GM12872 (cell line): ENCODE data around the gene PTGFRN.

Experiments used
- CTCF ChIP-seq: IDR thresholded peaks from 3 replicates; pipeline ENCODE4 v1.5.1; 2011; ENCODE audit warnings: low read depth, mild to moderate bottlenecking, low read length, moderate library complexity; ENCODE audit not compliant: insufficient read depth

Gene PTGFRN

GRCh38 chr1:116961606-116962005 lies 51.9 kb downstream of the PTGFRN start:
- no peak for TF ChIP-seq CTCF

GRCh38 chr1:116962987-116963639 lies 53.4 kb downstream of the PTGFRN start:
- TF ChIP-seq CTCF = no peak

DNA sequence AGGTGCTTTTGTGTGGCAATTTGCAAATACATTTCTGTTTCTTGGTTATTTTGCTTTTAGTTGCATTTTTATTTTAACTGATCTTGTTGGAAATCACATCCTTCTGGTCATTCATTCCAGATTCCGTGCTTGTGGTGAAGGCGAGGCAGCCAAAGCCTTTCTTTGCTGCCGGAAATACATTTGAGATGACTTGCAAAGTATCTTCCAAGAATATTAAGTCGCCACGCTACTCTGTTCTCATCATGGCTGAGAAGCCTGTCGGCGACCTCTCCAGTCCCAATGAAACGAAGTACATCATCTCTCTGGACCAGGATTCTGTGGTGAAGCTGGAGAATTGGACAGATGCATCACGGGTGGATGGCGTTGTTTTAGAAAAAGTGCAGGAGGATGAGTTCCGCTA lies 57.1 kb downstream of the PTGFRN start:
- TF ChIP-seq CTCF = no peak

GRCh38 chr1:116968724-116969123 lies 59.0 kb downstream of the PTGFRN start:
- no peak for TF ChIP-seq CTCF

DNA sequence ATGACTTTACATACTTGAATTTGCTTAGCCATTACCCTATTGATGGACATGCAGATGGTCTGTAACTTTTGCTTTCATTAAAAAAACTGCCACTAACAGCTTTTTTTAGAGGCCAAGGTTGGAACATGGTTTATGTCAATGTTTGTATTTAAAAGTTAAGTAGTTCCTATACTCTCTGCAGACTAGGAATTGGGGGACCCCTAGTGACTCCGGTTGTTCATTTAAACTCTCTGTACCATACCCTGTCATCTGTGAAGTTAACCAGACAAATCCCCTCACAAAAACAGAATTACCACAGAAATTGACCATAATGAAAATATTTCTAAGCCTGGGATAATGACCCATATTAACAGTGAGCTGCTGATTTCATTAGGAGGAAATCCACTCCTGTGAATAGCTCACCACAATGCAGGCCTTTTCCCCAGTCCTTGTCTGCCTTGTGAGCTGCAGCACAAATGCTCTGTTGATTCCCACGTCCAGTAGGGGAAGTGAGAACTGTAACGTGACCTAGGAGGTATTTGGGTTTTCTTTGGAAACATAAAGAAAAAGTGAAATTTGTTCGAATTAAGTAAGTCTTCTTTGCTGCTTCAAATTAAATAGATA lies 61.6 kb downstream of the PTGFRN start:
- TF ChIP-seq CTCF = no peak

GRCh38 chr1:116971965-116972673 lies 62.4 kb downstream of the PTGFRN start:
- no peak for TF ChIP-seq CTCF

DNA sequence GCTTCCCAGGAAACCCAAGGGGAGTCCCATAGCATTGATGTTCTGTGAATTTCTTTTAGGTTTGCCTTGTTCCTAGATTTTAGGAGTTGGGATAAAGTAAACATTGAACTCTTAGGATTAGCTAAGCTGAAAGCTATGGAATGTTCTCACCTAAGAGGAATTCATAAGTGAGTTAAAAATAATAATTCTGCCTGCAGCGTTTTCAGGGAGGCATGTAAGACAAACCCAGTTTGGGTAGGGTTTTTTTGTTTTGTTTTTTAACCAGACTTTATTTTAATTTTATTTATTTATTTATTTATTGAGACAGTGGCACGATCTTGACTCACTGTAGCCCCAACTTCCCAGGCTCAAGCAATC lies 62.9 kb downstream of the PTGFRN start:
- TF ChIP-seq CTCF = no peak
